IMR-90 (cell line): ENCODE measurements around the gene GDPD5. TPM values are rescaled to one million over a fixed set of nuclear protein-coding genes. Genes with fewer than 3 reads are reported as not detected.
"Not testable (repeated sequence)": the region's sequence is repeated elsewhere in the genome, so short reads cannot be mapped to it uniquely, and the experiment has no call there.

ENCODE experiments used
- ATAC-seq: fragments of 200-7000 bp; cut with Tn5 transposase; 2 replicates; pipeline ENCODE4 v1.9.1; 2020; ENCODE audit warnings: low read depth, mild to moderate bottlenecking, moderate library complexity
- BruUV-seq: library from RNA; stranded (reverse); fragments of 400-500 nt; replicated peaks from 2 replicates; lab custom pipeline; 2021; lab: Mats Ljungman, UMichigan
- CTCF ChIA-PET: fragments of 300-600 bp; formaldehyde crosslinking; extraction: SDS; loops from one replicate; lab custom pipeline; 2021; ENCODE audit warnings: antibody characterized with exemption; lab: Yijun Ruan, JAX
- POLR2A ChIA-PET: fragments of 300-600 bp; sonication (Branson Sonifier 250); formaldehyde crosslinking; loops from one replicate; lab custom pipeline; 2022; ENCODE audit warnings: antibody characterized with exemption; ENCODE audit not compliant: unreplicated experiment; lab: Charles Lee
- DNase-seq: peaks from one replicate; pipeline ENCODE4 v3.0.0; 2013
- H2AFZ ChIP-seq: replicated peaks from 2 replicates; pipeline ENCODE3; 2013; ENCODE audit warnings: low read length, mild to moderate bottlenecking; ENCODE audit not compliant: poor library complexity
- H2AK5ac ChIP-seq: 2 replicates; pipeline ENCODE4 v1.6.1; 2013; ENCODE audit warnings: low read depth, low read length, inconsistent platforms
- H2AK9ac ChIP-seq: replicated peaks from 2 replicates; pipeline ENCODE3; 2013; ENCODE audit warnings: mild to moderate bottlenecking, low read depth, low read length, moderate library complexity; ENCODE audit not compliant: poor library complexity
- H2BK120ac ChIP-seq: 2 replicates; pipeline ENCODE4 v1.6.1; 2013; ENCODE audit warnings: low read depth, low read length, inconsistent platforms
- H2BK15ac ChIP-seq: 3 replicates; pipeline ENCODE4 v1.6.1; 2013; ENCODE audit warnings: low read depth, low read length, inconsistent platforms
- H2BK20ac ChIP-seq: 2 replicates; pipeline ENCODE4 v1.6.1; 2013; ENCODE audit warnings: low read depth, mild to moderate bottlenecking, inconsistent platforms, low read length, moderate library complexity
- H2BK5ac ChIP-seq: 2 replicates; pipeline ENCODE4 v1.6.1; 2013; ENCODE audit warnings: mild to moderate bottlenecking, low read depth, low read length, inconsistent platforms; ENCODE audit not compliant: poor library complexity, severe bottlenecking
- H3K14ac ChIP-seq: replicated peaks from 2 replicates; pipeline ENCODE4 v1.6.1; 2013; ENCODE audit warnings: low read depth, low read length, inconsistent platforms
- H3K18ac ChIP-seq: 2 replicates; pipeline ENCODE4 v1.6.1; 2013; ENCODE audit warnings: low read depth, low read length, control low read depth
- H3K23ac ChIP-seq: 2 replicates; pipeline ENCODE4 v1.6.1; 2013; ENCODE audit warnings: low read depth, low read length, inconsistent platforms
- H3K27ac ChIP-seq: 2 replicates; pipeline ENCODE4 v1.5.1; 2013; ENCODE audit warnings: mild to moderate bottlenecking, control low read depth, low read length; ENCODE audit not compliant: insufficient read depth
- H3K27me3 ChIP-seq: 2 replicates; pipeline ENCODE4 v1.6.1; 2013; ENCODE audit warnings: low read length; ENCODE audit not compliant: control insufficient read depth, insufficient read depth
- H3K36me3 ChIP-seq: 2 replicates; pipeline ENCODE4 v1.6.1; 2013; ENCODE audit warnings: low read length, mixed read lengths; ENCODE audit not compliant: control insufficient read depth, insufficient read depth
- H3K4ac ChIP-seq: 2 replicates; pipeline ENCODE4 v1.6.1; 2013; ENCODE audit warnings: low read depth, low read length, inconsistent platforms
- H3K4me1 ChIP-seq: 2 replicates; pipeline ENCODE4 v1.6.1; 2013; ENCODE audit warnings: low read length, mixed read lengths; ENCODE audit not compliant: control insufficient read depth, insufficient read depth
- H3K4me2 ChIP-seq: 2 replicates; pipeline ENCODE4 v1.6.1; 2013; ENCODE audit warnings: low read depth, mild to moderate bottlenecking, control low read depth, low read length, moderate library complexity
- H3K4me3 ChIP-seq: 2 replicates; pipeline ENCODE4 v1.5.1; 2013; ENCODE audit warnings: low read depth, mild to moderate bottlenecking, control low read depth, low read length, moderate library complexity; ENCODE audit not compliant: insufficient read depth
- H3K56ac ChIP-seq: 2 replicates; pipeline ENCODE4 v1.6.1; 2013; ENCODE audit warnings: low read length, inconsistent platforms; ENCODE audit not compliant: insufficient read depth; ENCODE audit errors: extremely low read depth
- H3K79me1 ChIP-seq, 2 experiments: 2 replicates each; pipeline ENCODE4 v1.6.1; 2013; ENCODE audit warnings: low read length in 2 of 2, inconsistent platforms in 1 of 2, low read depth in 1 of 2
- H3K9ac ChIP-seq: 2 replicates; pipeline ENCODE4 v1.6.1; 2013; ENCODE audit warnings: low read depth, low read length, control low read depth
- H3K9me1 ChIP-seq: 2 replicates; pipeline ENCODE4 v1.6.1; 2013; ENCODE audit warnings: low read length, inconsistent platforms; ENCODE audit not compliant: insufficient read depth
- H3K9me3 ChIP-seq: 2 replicates; pipeline ENCODE4 v1.6.1; 2013; ENCODE audit warnings: low read length; ENCODE audit not compliant: control insufficient read depth, insufficient read depth
- H4K20me1 ChIP-seq: 2 replicates; pipeline ENCODE4 v1.6.1; 2013; ENCODE audit warnings: low read length, inconsistent platforms; ENCODE audit not compliant: insufficient read depth
- H4K5ac ChIP-seq: 2 replicates; pipeline ENCODE4 v1.6.1; 2013; ENCODE audit warnings: mild to moderate bottlenecking, low read depth, low read length, control low read depth
- H4K8ac ChIP-seq, 2 experiments: 2 replicates each; pipeline ENCODE4 v1.6.1; 2013; ENCODE audit warnings: low read depth in 2 of 2, low read length in 2 of 2, control low read depth in 1 of 2, inconsistent platforms in 1 of 2
- H4K91ac ChIP-seq: 2 replicates; pipeline ENCODE4 v1.6.1; 2013; ENCODE audit warnings: low read depth, low read length, inconsistent platforms; ENCODE audit not compliant: insufficient read depth
- WGBS, 2 experiments: methylation state at CpG; one replicate each; pipeline versions ENCODE4 v1.1.5 to v1.1.7; 2013; ENCODE audit warnings: missing lambda C conversion rate in 2 of 2; ENCODE audit not compliant: insufficient read length in 1 of 2; ENCODE audit errors: extremely low coverage in 2 of 2; 5-methylcytosine and 5-hydroxymethylcytosine counted together
- dilution Hi-C: fragments of 300-500 bp; cut with HindIII; formaldehyde crosslinking; loops from one replicate; pipeline ENCODE4 v1.14.3; 2018; ENCODE audit warnings: low sequenced_read_pairs; ENCODE audit not compliant: unreplicated experiment
- in situ Hi-C: fragments of 300-500 bp; cut with MboI; formaldehyde crosslinking; loops from 3 replicates; pipeline ENCODE4 v1.14.3; 2019; ENCODE audit warnings: low sequenced_read_pairs, inconsistent platforms, mixed read lengths
- intact Hi-C: fragments of 100-400 bp; cut with micrococcal nuclease; formaldehyde crosslinking; loops from 2 replicates; pipeline ENCODE4 v1.10.0; 2022
- polyA plus RNA-seq, 3 experiments: library from polyadenylated mRNA; depleted of rRNA; stranded (reverse); fragments of >200 nt; gene quantifications; 2 replicates each; pipeline ENCODE4 v1.2.3, GENCODE V29; 2012; ENCODE audit warnings: low replicate concordance in 1 of 3
- total RNA-seq: library from RNA; depleted of rRNA; stranded (reverse); fragments of >200 nt; gene quantifications from 2 replicates; pipeline ENCODE4 v1.2.3, GENCODE V29; 2012

Gene GDPD5
- total and polyA plus RNA-seq, 2 of the 4 experiments (the other 2 are of a cell fraction): 2.0 to 7.9 TPM

- no CpG with 5 or more reads among the region's 10 CpGs for WGBS, 2 experiments
- H3K4ac ChIP-seq, H2AK9ac ChIP-seq, H3K4me3 ChIP-seq, H3K27me3 ChIP-seq, H2BK20ac ChIP-seq, H3K9me1 ChIP-seq, H3K56ac ChIP-seq, H3K23ac ChIP-seq, H4K5ac ChIP-seq, H2BK5ac ChIP-seq, POLR2A ChIA-PET, dilution Hi-C loops, H2BK15ac ChIP-seq, H3K27ac ChIP-seq, H3K9me3 ChIP-seq, H2AK5ac ChIP-seq, H2BK120ac ChIP-seq, ATAC-seq, H3K9ac ChIP-seq, intact Hi-C loops, in situ Hi-C loops, DNase-seq, H3K4me2 ChIP-seq, H3K14ac ChIP-seq, H3K4me1 ChIP-seq, H2AFZ ChIP-seq, H4K91ac ChIP-seq, BruUV-seq, H3K18ac ChIP-seq, H4K8ac ChIP-seq: not testable (repeated sequence)
- H3K36me3 ChIP-seq: peaks cover 37% of the 10 kb centered on the region
- peaks cover 13 to 47% of the 10 kb centered on the region in 2 experiments; a peak in 3 of 4 replicates for H3K79me1 ChIP-seq
- peaks cover 18% of the 10 kb centered on the region for H4K20me1 ChIP-seq
- CTCF ChIA-PET: interaction anchor here (0.6 kb wide), 1 partner anchor 121 kb away, joined by 3 read pairs; no protein-coding TSS in a partner anchor
These were observed 112.6 kb downstream of the GDPD5 start for GRCh38 chr11:75413146-75413545.

DNA sequence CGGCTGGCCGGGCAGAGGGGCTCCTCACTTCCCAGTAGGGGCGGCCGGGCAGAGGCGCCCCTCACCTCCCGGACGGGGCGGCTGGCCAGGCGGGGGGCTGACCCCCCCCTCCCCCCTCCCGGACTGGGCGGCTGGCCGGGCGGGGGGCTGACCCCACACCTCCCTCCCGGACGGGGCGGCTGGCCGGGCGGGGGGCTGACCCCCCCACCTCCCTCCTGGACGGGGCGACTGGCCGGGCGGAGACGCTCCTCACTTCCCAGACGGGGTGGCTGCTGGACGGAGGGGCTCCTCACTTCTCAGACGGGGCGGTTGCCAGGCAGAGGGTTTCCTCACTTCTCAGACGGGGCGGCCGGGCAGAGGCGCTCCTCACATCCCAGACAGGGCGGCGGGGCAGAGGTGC is 115.8 kb downstream of the GDPD5 start:
- H3K9me1 ChIP-seq, H3K9me3 ChIP-seq, H3K4me1 ChIP-seq, DNase-seq, H2AK5ac ChIP-seq, H3K4ac ChIP-seq, H3K56ac ChIP-seq, H2AK9ac ChIP-seq, H3K4me2 ChIP-seq, H2AFZ ChIP-seq, H3K9ac ChIP-seq, H2BK120ac ChIP-seq, dilution Hi-C loops, H4K8ac ChIP-seq, H2BK5ac ChIP-seq, H4K5ac ChIP-seq, in situ Hi-C loops, H4K91ac ChIP-seq, BruUV-seq, H2BK20ac ChIP-seq, H3K23ac ChIP-seq, H3K4me3 ChIP-seq, CTCF ChIA-PET, POLR2A ChIA-PET, intact Hi-C loops, H2BK15ac ChIP-seq, ATAC-seq, H3K27me3 ChIP-seq, H3K14ac ChIP-seq, H3K27ac ChIP-seq, H3K18ac ChIP-seq: not testable (repeated sequence)
- H4K20me1 ChIP-seq: peaks cover 50% of the 10 kb centered on the region
- H3K79me1 ChIP-seq: peaks cover 10 to 56% of the 10 kb centered on the region in 2 experiments; a peak in 2 of 4 replicates
- no CpG with 5 or more reads among the region's 33 CpGs for WGBS, 2 experiments
- peaks cover 49% of the 10 kb centered on the region for H3K36me3 ChIP-seq
